Inflammatory macrophage treated with lipopolysaccharide for 4 hours (primary cell): ENCODE data around the gene KIF26A.

Source experiments
- DNase-seq: peaks from one replicate; pipeline ENCODE4 v3.0.0-alpha.2; 2020

Gene KIF26A

GRCh38 chr14:104138098-104138717 is at the start of gene KIF26A:
KIF26A (plus strand) TSS chr14:104138587; CDS start chr14:104138723, 136 bp downstream.
- DNase-seq = no peak

GRCh38 chr14:104090071-104090748 is 48.2 kb upstream of the KIF26A start:
- DNase-seq = no peak

- DNase-seq = no peak
Measured at GRCh38 chr14:104091061-104091926, 47.1 kb upstream of the KIF26A start.

- DNase-seq = no peak
Measured at GRCh38 chr14:104091927-104092771, 46.2 kb upstream of the KIF26A start.

- no peak for DNase-seq
Measured at GRCh38 chr14:104092931-104093365, 45.4 kb upstream of the KIF26A start.

GRCh38 chr14:104093366-104094055 is 44.9 kb upstream of the KIF26A start:
- no peak for DNase-seq

- no peak for DNase-seq
Measured at GRCh38 chr14:104094056-104094708, 44.2 kb upstream of the KIF26A start.

GRCh38 chr14:104094709-104095425 is 43.5 kb upstream of the KIF26A start:
- DNase-seq = peak; percentile 39

- DNase-seq = no peak
Measured at GRCh38 chr14:104095426-104096310, 42.7 kb upstream of the KIF26A start.

- DNase-seq = no peak
Measured at GRCh38 chr14:104096318-104096717, 42.1 kb upstream of the KIF26A start.

- no peak for DNase-seq
Measured at GRCh38 chr14:104096751-104097700, 41.4 kb upstream of the KIF26A start.

GRCh38 chr14:104098272-104099095 is 39.9 kb upstream of the KIF26A start:
- no peak for DNase-seq

GRCh38 chr14:104099096-104100041 is 39.0 kb upstream of the KIF26A start:
- DNase-seq = no peak

GRCh38 chr14:104100171-104101085 is 38.0 kb upstream of the KIF26A start:
- DNase-seq = no peak

GRCh38 chr14:104101086-104101621 is 37.2 kb upstream of the KIF26A start:
- DNase-seq = no peak
